Smooth muscle cell (in vitro differentiated cells): ENCODE measurements around the gene RAB3GAP2. TPM values are rescaled to one million over a fixed set of nuclear protein-coding genes. Genes with fewer than 3 reads are reported as not detected.

ENCODE experiments used
- DNase-seq: peaks from one replicate; lab custom pipeline; 2025; ENCODE audit not compliant: unreplicated experiment; lab: John Stamatoyannopoulos, UW
- H2AFZ ChIP-seq: fragments of 200-600 bp; sonication (generic); 2 replicates; pipeline ENCODE4 v1.6.0; 2016; ENCODE audit warnings: antibody characterized with exemption, low read depth, mild to moderate bottlenecking
- H3F3A ChIP-seq: fragments of 200-600 bp; sonication (generic); 2 replicates; pipeline ENCODE4 v1.6.0; 2017; ENCODE audit warnings: antibody characterized with exemption, low read depth
- H3K27ac ChIP-seq: fragments of 200-600 bp; sonication (generic); 2 replicates; pipeline ENCODE4 v1.5.1; 2016; ENCODE audit warnings: low read depth, mild to moderate bottlenecking
- H3K27me3 ChIP-seq: fragments of 200-600 bp; sonication (generic); 2 replicates; pipeline ENCODE4 v1.6.1; 2016; ENCODE audit warnings: low read depth, mild to moderate bottlenecking
- H3K36me3 ChIP-seq: fragments of 200-600 bp; sonication (generic); 2 replicates; pipeline ENCODE4 v1.5.1; 2016; ENCODE audit warnings: low read depth
- H3K4me1 ChIP-seq: fragments of 200-600 bp; sonication (generic); 2 replicates; pipeline ENCODE4 v1.5.1; 2016; ENCODE audit warnings: low read depth
- H3K4me2 ChIP-seq: fragments of 200-600 bp; sonication (generic); 2 replicates; pipeline ENCODE4 v1.6.0; 2016; ENCODE audit warnings: mild to moderate bottlenecking
- H3K4me3 ChIP-seq: fragments of 200-600 bp; sonication (generic); 2 replicates; pipeline ENCODE4 v1.5.1; 2016; ENCODE audit warnings: mild to moderate bottlenecking
- H3K79me2 ChIP-seq: fragments of 200-600 bp; sonication (generic); 2 replicates; pipeline ENCODE4 v1.6.0; 2016; ENCODE audit warnings: low read depth, mild to moderate bottlenecking
- H3K9ac ChIP-seq: fragments of 200-600 bp; sonication (generic); 2 replicates; pipeline ENCODE4 v1.6.0; 2016; ENCODE audit warnings: low read depth
- H3K9me3 ChIP-seq: fragments of 200-600 bp; sonication (generic); replicated peaks from 2 replicates; pipeline ENCODE4 v1.5.1; 2016; ENCODE audit warnings: low read depth
- H4K20me1 ChIP-seq: fragments of 200-600 bp; sonication (generic); 2 replicates; pipeline ENCODE4 v1.6.0; 2016; ENCODE audit warnings: low read depth
- WGBS: methylation state at CpG from one replicate; pipeline ENCODE4 v1.1.7; 2016; ENCODE audit warnings: low lambda C conversion rate; 5-methylcytosine and 5-hydroxymethylcytosine counted together
- polyA plus RNA-seq: library from polyadenylated mRNA; unstranded; fragments of >200 nt; fragmentation: Nextera tagmentation; extraction: Ambion mirVana; gene quantifications from 2 replicates; pipeline ENCODE4 v1.2.1, GENCODE V29; 2016
- total RNA-seq: library from RNA; depleted of rRNA; stranded (reverse); fragments of >200 nt; gene quantifications from 2 replicates; pipeline ENCODE4 v1.2.3, GENCODE V29; 2014
- TF ChIP-seq, protein P1 (sequence below): fragments of 200-600 bp; sonication (generic); IDR thresholded peaks from 2 replicates; pipeline ENCODE4 v1.5.1; 2017; ENCODE audit warnings: borderline replicate concordance, mild to moderate bottlenecking, antibody characterized with exemption; ENCODE audit not compliant: insufficient read depth, poor library complexity, severe bottlenecking

The RAB3GAP2 gene
- total and polyA plus RNA-seq, 2 experiments from 2014 or later = 12.9 to 33.0 TPM

DNA sequence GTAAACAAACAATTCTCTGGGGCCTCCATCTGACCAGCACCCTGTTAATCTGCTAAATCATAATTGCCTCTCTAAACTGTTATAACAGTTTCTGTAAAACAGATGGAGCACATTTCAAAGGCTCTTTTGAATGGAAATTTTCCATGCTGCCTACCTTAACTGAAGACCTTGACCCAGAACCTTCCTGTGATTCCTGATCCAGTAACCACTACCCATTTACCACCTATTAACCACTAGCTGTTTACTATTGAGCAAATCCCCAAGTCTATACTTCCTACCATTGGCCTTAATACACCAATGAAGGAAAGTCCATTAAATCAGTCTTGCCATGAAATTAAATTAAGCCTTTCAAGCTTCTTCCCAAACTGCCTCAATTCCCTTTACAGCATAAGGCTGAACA, 46.3 kb downstream of the RAB3GAP2 start:
- no peak for DNase-seq
- no peaks in the 10 kb centered on the region for H3K27me3 ChIP-seq
- H3F3A ChIP-seq = no peaks in the 10 kb centered on the region
- H3K79me2 ChIP-seq = peaks cover 67% of the 10 kb centered on the region
- no peaks in the 10 kb centered on the region for H3K9me3 ChIP-seq
- H3K27ac ChIP-seq = no peak overlapping the region
- H2AFZ ChIP-seq = no peak overlapping the region
- no peak overlapping the region for H3K4me3 ChIP-seq
- TF ChIP-seq, protein P1, sequence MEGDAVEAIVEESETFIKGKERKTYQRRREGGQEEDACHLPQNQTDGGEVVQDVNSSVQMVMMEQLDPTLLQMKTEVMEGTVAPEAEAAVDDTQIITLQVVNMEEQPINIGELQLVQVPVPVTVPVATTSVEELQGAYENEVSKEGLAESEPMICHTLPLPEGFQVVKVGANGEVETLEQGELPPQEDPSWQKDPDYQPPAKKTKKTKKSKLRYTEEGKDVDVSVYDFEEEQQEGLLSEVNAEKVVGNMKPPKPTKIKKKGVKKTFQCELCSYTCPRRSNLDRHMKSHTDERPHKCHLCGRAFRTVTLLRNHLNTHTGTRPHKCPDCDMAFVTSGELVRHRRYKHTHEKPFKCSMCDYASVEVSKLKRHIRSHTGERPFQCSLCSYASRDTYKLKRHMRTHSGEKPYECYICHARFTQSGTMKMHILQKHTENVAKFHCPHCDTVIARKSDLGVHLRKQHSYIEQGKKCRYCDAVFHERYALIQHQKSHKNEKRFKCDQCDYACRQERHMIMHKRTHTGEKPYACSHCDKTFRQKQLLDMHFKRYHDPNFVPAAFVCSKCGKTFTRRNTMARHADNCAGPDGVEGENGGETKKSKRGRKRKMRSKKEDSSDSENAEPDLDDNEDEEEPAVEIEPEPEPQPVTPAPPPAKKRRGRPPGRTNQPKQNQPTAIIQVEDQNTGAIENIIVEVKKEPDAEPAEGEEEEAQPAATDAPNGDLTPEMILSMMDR = no peak
- H4K20me1 ChIP-seq = peaks cover 98% of the 10 kb centered on the region
- H3K4me2 ChIP-seq = no peak overlapping the region
- H3K36me3 ChIP-seq = no peaks in the 10 kb centered on the region
- H3K4me1 ChIP-seq = peaks cover 5% of the 10 kb centered on the region
- H3K9ac ChIP-seq = no peak overlapping the region

GRCh38 chr1:220224611-220225124, 47.6 kb downstream of the RAB3GAP2 start:
- Histone ChIP-seq H2AFZ (no peak overlapping the region), H4K20me1 (peaks cover 98% of the 10 kb centered on the region), H3K4me3 (no peak overlapping the region), H3K4me1 (peaks cover 5% of the 10 kb centered on the region), H3K9me3 (no peaks in the 10 kb centered on the region), H3K27ac (no peak overlapping the region), H3K27me3 (no peaks in the 10 kb centered on the region), H3K36me3 (no peaks in the 10 kb centered on the region), H3F3A (no peaks in the 10 kb centered on the region), H3K9ac (no peak overlapping the region), H3K4me2 (no peak overlapping the region), H3K79me2 (peaks cover 66% of the 10 kb centered on the region)
- WGBS = 100% methylated on average over 1 of the region's 1 CpG
- TF ChIP-seq, protein P1 = no peak
- DNase-seq = no peak

DNA sequence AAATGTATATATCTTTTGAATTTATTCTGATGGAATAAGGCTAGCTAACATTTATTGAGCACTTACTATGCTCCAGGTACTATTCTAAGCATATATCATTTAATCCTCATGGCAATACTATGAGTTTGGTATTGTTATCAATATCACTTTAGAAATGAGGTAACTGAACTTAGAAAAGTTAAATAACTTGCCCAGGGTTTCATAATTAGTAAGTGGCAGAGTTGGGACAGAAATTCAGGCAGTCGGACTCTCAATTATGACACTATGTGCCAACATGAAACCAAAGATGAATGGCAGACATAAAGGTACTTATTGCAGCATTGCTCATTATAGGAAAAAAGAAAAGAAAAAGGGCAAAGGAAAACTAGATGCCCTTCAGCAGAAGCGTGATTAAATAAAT, 48.2 kb downstream of the RAB3GAP2 start:
- H3F3A ChIP-seq = no peaks in the 10 kb centered on the region
- H3K4me3 ChIP-seq = no peak overlapping the region
- H3K9ac ChIP-seq = no peak overlapping the region
- TF ChIP-seq, protein P1 = no peak
- peaks cover 98% of the 10 kb centered on the region for H4K20me1 ChIP-seq
- H3K27ac ChIP-seq = no peak overlapping the region
- no peaks in the 10 kb centered on the region for H3K27me3 ChIP-seq
- H3K36me3 ChIP-seq = no peaks in the 10 kb centered on the region
- peaks cover 5% of the 10 kb centered on the region for H3K4me1 ChIP-seq
- H3K4me2 ChIP-seq = no peak overlapping the region
- 95% methylated on average over 2 of the region's 2 CpGs for WGBS
- no peaks in the 10 kb centered on the region for H3K9me3 ChIP-seq
- DNase-seq = no peak
- peaks cover 60% of the 10 kb centered on the region for H3K79me2 ChIP-seq
- H2AFZ ChIP-seq = no peak overlapping the region

- Histone ChIP-seq H4K20me1 (peaks cover 98% of the 10 kb centered on the region), H3K36me3 (no peaks in the 10 kb centered on the region), H3K4me3 (no peak overlapping the region), H3K4me1 (peaks cover 5% of the 10 kb centered on the region), H2AFZ (no peak overlapping the region), H3F3A (no peaks in the 10 kb centered on the region), H3K79me2 (peaks cover 62% of the 10 kb centered on the region), H3K9ac (no peak overlapping the region), H3K27me3 (no peaks in the 10 kb centered on the region), H3K4me2 (no peak overlapping the region), H3K9me3 (no peaks in the 10 kb centered on the region), H3K27ac (no peak overlapping the region)
- 87% methylated on average over 3 of the region's 3 CpGs for WGBS
- TF ChIP-seq, protein P1 = no peak
- no peak for DNase-seq
Measured at GRCh38 chr1:220222939-220223338, 49.3 kb downstream of the RAB3GAP2 start.
